Measurements from ENCODE around the gene PARD3.

Gene PARD3

GRCh38 chr10:34187201-34187600, 627.9 kb downstream of the PARD3 start:
- DNase-seq = no peak

GRCh38 chr10:34186745-34187144, 628.4 kb downstream of the PARD3 start:
- DNase-seq = no peak

GRCh38 chr10:34185998-34186397, 629.1 kb downstream of the PARD3 start:
- DNase-seq = no peak

- no peak for DNase-seq
Measured at GRCh38 chr10:34184939-34185386, 630.1 kb downstream of the PARD3 start.

GRCh38 chr10:34184397-34184796, 630.7 kb downstream of the PARD3 start:
- no peak for DNase-seq

GRCh38 chr10:34183016-34183796, 631.9 kb downstream of the PARD3 start:
- no peak for DNase-seq

GRCh38 chr10:34181553-34182300, 633.4 kb downstream of the PARD3 start:
- no peak for DNase-seq

GRCh38 chr10:34180749-34181148, 634.3 kb downstream of the PARD3 start:
- no peak for DNase-seq

- DNase-seq = no peak
Measured at GRCh38 chr10:34179280-34179679, 635.8 kb downstream of the PARD3 start.

- DNase-seq = no peak
Measured at GRCh38 chr10:34178756-34179155, 636.3 kb downstream of the PARD3 start.

- no peak for DNase-seq
Measured at GRCh38 chr10:34178196-34178595, 636.9 kb downstream of the PARD3 start.

GRCh38 chr10:34177445-34177844, 637.7 kb downstream of the PARD3 start:
- DNase-seq = no peak

- DNase-seq = no peak
Measured at GRCh38 chr10:34176351-34176750, 638.7 kb downstream of the PARD3 start.

- no peak for DNase-seq
Measured at GRCh38 chr10:34175121-34175520, 640.0 kb downstream of the PARD3 start.

GRCh38 chr10:34172936-34173533, 642.1 kb downstream of the PARD3 start:
- no peak for DNase-seq

- DNase-seq = no peak
Measured at GRCh38 chr10:34171957-34172527, 643.1 kb downstream of the PARD3 start.

GRCh38 chr10:34169677-34170076, 645.4 kb downstream of the PARD3 start:
- DNase-seq = no peak

- no peak for DNase-seq
Measured at GRCh38 chr10:34169131-34169530, 646.0 kb downstream of the PARD3 start.

GRCh38 chr10:34168439-34168838, 646.7 kb downstream of the PARD3 start:
- DNase-seq = no peak

GRCh38 chr10:34166823-34167222, 648.3 kb downstream of the PARD3 start:
- no peak for DNase-seq

GRCh38 chr10:34166354-34166753, 648.7 kb downstream of the PARD3 start:
- DNase-seq = no peak

- no peak for DNase-seq
Measured at GRCh38 chr10:34164029-34164428, 651.1 kb downstream of the PARD3 start.

GRCh38 chr10:34163075-34163905, 651.8 kb downstream of the PARD3 start:
- DNase-seq = no peak

Data from activated CD4-positive, alpha-beta T cell treated with anti-CD3 and anti-CD28 coated beads, Interleukin-2, amount 50 U/mL, for 1 hour (primary cell).